ENCODE data around the gene FOXI3.

Gene FOXI3

GRCh38 chr2:88483200-88483599, 30.7 kb upstream of the FOXI3 start:
- no peak for TF ChIP-seq POLR2A (IDR thresholded peaks at IDR 0.05; ENCODE audit: extremely low read depth, insufficient read length)
- no peak for DNase-seq (ENCODE audit: low read depth)
- H3K4me3 ChIP-seq (ENCODE audit: low read depth, low read length): no peak overlapping the region

GRCh38 chr2:88481691-88482336, 29.3 kb upstream of the FOXI3 start:
- no peak for TF ChIP-seq POLR2A (IDR thresholded peaks at IDR 0.05; ENCODE audit: extremely low read depth, insufficient read length)
- no peak for TF ChIP-seq MYC (IDR thresholded peaks at IDR 0.05; ENCODE audit: low read depth, low read length)
- TF ChIP-seq MAX (IDR thresholded peaks at IDR 0.05; ENCODE audit: low read depth, low read length): no peak
- TF ChIP-seq CTCF (IDR thresholded peaks at IDR 0.05; ENCODE audit: low read depth, low read length): no peak
- peak; percentile 22 for DNase-seq (ENCODE audit: low read depth)
- H3K4me3 ChIP-seq (ENCODE audit: low read depth, low read length): no peak overlapping the region

GRCh38 chr2:88472811-88473210, 20.3 kb upstream of the FOXI3 start:
- DNase-seq (ENCODE audit: low read depth): no peak
- H3K4me3 ChIP-seq (ENCODE audit: low read depth, low read length): no peak overlapping the region
- no peak for TF ChIP-seq MAX (IDR thresholded peaks at IDR 0.05; ENCODE audit: low read depth, low read length)
- TF ChIP-seq POLR2A (IDR thresholded peaks at IDR 0.05; ENCODE audit: extremely low read depth, insufficient read length): no peak
- no peak for TF ChIP-seq MYC (IDR thresholded peaks at IDR 0.05; ENCODE audit: low read depth, low read length)
- TF ChIP-seq CTCF (IDR thresholded peaks at IDR 0.05; ENCODE audit: low read depth, low read length): no peak

GRCh38 chr2:88471083-88471942, 18.8 kb upstream of the FOXI3 start:
- TF ChIP-seq CTCF (IDR thresholded peaks at IDR 0.05; ENCODE audit: low read depth, low read length): no peak
- TF ChIP-seq POLR2A (IDR thresholded peaks at IDR 0.05; ENCODE audit: extremely low read depth, insufficient read length): no peak
- TF ChIP-seq MYC (IDR thresholded peaks at IDR 0.05; ENCODE audit: low read depth, low read length): no peak
- no peak for TF ChIP-seq MAX (IDR thresholded peaks at IDR 0.05; ENCODE audit: low read depth, low read length)
- H3K4me3 ChIP-seq (ENCODE audit: low read depth, low read length): no peak overlapping the region
- DNase-seq (ENCODE audit: low read depth): no peak

- H3K4me3 ChIP-seq (ENCODE audit: low read depth, low read length): no peak overlapping the region
- no peak for DNase-seq (ENCODE audit: low read depth)
- TF ChIP-seq CTCF (IDR thresholded peaks at IDR 0.05; ENCODE audit: low read depth, low read length) (no peak), MYC (IDR thresholded peaks at IDR 0.05; ENCODE audit: low read depth, low read length) (no peak), POLR2A (IDR thresholded peaks at IDR 0.05; ENCODE audit: extremely low read depth, insufficient read length) (no peak), MAX (IDR thresholded peaks at IDR 0.05; ENCODE audit: low read depth, low read length) (no peak)
Observed at GRCh38 chr2:88469202-88470114, 17.0 kb upstream of the FOXI3 start.
